ENCODE measurements around the gene SGSM2.

The SGSM2 gene

DNA sequence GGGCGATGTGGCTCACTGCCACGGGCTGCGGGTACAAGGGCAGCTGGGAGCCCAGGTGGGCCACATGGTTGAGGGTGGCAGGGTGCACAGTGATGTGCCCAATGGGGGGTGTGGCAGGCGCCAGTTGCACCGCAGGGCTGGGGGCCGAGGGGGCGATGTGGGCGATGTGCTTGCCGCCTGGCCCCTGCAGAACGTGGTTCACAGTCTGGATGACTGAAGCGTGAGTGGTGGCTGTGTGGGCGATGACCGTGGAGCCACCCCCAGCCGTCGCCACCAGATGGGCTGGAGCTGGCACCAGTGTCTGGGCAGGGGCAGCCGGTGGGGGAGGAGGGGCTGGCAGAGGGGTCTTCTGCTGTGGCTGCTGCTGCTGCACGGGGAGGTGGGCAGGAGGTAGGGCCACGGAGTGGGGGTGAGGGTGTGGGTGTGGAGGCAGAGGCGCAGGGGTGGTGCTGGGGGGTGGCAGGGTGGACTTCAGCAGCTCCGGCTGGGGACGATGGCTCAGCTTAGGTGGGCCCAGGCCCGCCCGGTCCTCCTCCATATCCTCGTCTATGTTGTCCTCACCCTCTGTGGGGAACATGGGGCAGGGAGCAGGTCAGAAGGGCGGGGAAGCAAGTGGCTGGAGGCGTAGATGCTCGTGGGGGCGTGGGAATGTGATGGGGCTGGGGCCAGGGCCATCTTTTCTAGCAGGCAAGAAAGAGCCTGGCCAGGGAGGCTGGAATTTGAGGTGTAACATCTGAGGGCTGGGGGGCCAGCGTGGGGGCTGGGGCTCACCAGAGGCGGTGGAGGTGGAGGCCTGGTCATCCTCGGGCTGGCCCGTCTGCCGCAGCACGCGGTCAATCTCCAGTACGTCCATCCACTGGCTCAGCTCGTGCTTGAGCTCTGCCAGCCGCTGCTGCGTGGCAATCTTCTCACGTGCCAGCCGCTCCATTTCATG is 50.1 kb downstream of the SGSM2 start:
- Histone ChIP-seq H3K4me2 (no peak overlapping the region), H3K9ac (no peak overlapping the region), H3K4me1 (ENCODE audit: low read depth, poor library complexity, severe bottlenecking) (peaks cover 14% of the 10 kb centered on the region), H3K36me3 (ENCODE audit: insufficient read depth) (no peaks in the 10 kb centered on the region), H3K27ac (no peak overlapping the region), H3K4me3 (IDR thresholded peaks at IDR 0.05; ENCODE audit: insufficient read depth, low read depth, low read length) (no peak overlapping the region), H3K27me3 (ENCODE audit: insufficient read depth, low read depth) (no peaks in the 10 kb centered on the region), H4K20me1 (ENCODE audit: insufficient read depth) (no peaks in the 10 kb centered on the region), H3K79me2 (ENCODE audit: insufficient read depth, low read depth) (no peaks in the 10 kb centered on the region), H2AFZ (ENCODE audit: low read depth) (no peak overlapping the region)
- TF ChIP-seq, protein P1, sequence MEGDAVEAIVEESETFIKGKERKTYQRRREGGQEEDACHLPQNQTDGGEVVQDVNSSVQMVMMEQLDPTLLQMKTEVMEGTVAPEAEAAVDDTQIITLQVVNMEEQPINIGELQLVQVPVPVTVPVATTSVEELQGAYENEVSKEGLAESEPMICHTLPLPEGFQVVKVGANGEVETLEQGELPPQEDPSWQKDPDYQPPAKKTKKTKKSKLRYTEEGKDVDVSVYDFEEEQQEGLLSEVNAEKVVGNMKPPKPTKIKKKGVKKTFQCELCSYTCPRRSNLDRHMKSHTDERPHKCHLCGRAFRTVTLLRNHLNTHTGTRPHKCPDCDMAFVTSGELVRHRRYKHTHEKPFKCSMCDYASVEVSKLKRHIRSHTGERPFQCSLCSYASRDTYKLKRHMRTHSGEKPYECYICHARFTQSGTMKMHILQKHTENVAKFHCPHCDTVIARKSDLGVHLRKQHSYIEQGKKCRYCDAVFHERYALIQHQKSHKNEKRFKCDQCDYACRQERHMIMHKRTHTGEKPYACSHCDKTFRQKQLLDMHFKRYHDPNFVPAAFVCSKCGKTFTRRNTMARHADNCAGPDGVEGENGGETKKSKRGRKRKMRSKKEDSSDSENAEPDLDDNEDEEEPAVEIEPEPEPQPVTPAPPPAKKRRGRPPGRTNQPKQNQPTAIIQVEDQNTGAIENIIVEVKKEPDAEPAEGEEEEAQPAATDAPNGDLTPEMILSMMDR (conservative IDR thresholded peaks at IDR 0.05; ENCODE audit: low read depth, low read length) = no peak

DNA sequence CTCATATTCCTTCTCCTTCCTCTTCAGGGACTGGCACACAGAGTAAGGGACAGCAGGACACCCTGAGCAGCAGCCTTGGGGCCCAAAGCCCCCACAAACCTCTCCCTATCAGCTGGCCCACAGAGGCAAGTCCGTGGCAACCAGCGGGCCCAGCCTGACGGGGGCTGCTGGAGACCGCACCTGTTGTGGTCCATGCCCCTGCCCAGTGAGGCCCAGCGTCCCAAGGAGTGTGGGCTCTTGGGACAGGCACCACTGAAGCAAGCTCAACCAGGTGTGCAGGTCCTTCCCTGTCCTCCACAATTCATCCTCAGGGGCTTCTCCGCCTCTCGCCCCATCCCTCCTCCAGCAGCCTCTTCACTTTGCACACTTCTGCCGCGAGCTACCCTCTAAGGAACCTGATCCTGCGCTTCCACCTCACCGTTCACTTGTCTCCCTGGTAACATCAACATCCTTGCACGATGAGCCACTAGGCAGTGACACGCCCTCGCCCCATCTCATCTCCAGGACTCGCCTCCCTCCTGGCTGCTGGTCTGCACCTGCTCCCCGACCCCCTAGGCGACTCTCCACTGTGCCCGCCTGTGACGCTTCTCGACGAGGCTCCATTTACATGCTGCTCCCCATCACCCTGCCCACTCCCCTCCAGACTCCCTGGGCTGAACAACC is 50.9 kb downstream of the SGSM2 start:
- no peak overlapping the region for H2AFZ ChIP-seq (ENCODE audit: low read depth)
- TF ChIP-seq, protein P1 (conservative IDR thresholded peaks at IDR 0.05; ENCODE audit: low read depth, low read length) = no peak
- H3K79me2 ChIP-seq (ENCODE audit: insufficient read depth, low read depth) = no peaks in the 10 kb centered on the region
- H3K36me3 ChIP-seq (ENCODE audit: insufficient read depth) = no peaks in the 10 kb centered on the region
- H3K4me3 ChIP-seq (IDR thresholded peaks at IDR 0.05; ENCODE audit: insufficient read depth, low read depth, low read length) = no peak overlapping the region
- no peaks in the 10 kb centered on the region for H4K20me1 ChIP-seq (ENCODE audit: insufficient read depth)
- H3K4me2 ChIP-seq = no peak overlapping the region
- no peak overlapping the region for H3K27ac ChIP-seq
- no peak overlapping the region for H3K9ac ChIP-seq
- H3K4me1 ChIP-seq (ENCODE audit: low read depth, poor library complexity, severe bottlenecking) = peaks cover 8% of the 10 kb centered on the region
- no peaks in the 10 kb centered on the region for H3K27me3 ChIP-seq (ENCODE audit: insufficient read depth, low read depth)

DNA sequence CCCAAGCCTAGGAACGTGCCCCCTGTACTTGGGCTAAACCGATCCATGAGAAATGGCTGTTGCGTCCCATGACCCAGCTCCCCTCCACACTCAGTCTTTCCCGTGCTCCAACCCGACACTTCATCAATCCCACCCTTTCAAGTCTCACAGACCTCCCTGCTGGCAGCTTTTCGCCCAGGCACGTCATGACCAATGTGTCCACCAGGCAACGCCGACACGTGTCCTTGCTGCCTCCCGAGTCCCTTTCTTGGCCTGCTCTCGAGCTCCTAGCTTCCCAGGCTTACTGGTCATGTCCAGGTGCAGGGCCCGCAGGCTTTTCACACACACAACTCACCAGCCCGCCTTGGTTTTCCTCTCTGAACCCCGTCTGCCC is 51.4 kb downstream of the SGSM2 start:
- Histone ChIP-seq H3K36me3 (ENCODE audit: insufficient read depth) (no peaks in the 10 kb centered on the region), H3K4me2 (no peak overlapping the region), H2AFZ (ENCODE audit: low read depth) (no peak overlapping the region), H4K20me1 (ENCODE audit: insufficient read depth) (no peaks in the 10 kb centered on the region), H3K4me3 (IDR thresholded peaks at IDR 0.05; ENCODE audit: insufficient read depth, low read depth, low read length) (no peak overlapping the region), H3K4me1 (ENCODE audit: low read depth, poor library complexity, severe bottlenecking) (peaks cover 8% of the 10 kb centered on the region), H3K27me3 (ENCODE audit: insufficient read depth, low read depth) (no peaks in the 10 kb centered on the region), H3K27ac (no peak overlapping the region), H3K9ac (no peak overlapping the region), H3K79me2 (ENCODE audit: insufficient read depth, low read depth) (no peaks in the 10 kb centered on the region)
- TF ChIP-seq, protein P1 (conservative IDR thresholded peaks at IDR 0.05; ENCODE audit: low read depth, low read length) = no peak

DNA sequence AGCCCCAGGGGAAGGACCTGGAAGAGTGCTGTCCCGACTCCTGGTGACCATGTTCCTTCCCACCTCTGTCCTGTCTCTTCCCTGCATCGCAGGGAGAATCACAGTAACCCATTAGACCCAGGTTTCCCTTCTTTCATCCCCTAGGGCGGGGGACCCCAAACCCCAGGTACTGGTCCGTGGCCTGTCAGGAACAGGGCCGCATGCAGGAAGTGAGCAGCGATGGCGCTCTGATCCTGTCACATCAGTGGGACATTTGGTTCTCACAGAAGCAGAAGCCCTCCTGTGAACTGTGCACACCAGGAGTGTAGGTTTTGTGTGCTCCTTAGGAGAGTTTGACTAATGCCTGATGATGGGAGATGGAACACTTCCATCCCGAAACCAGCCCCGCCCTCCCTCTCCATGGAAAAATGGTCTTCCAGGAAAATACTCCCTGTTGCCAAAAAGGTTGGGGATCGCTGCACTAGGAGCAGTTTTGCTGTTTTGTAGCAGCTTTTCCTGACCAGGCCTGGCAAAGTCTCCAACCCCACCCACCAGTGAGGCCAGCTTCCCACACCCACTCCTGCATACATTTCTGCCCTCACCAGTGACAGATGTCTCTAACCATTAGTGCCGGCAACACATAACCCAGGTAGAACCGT is 53.0 kb downstream of the SGSM2 start:
- Histone ChIP-seq H3K9ac (no peak overlapping the region), H4K20me1 (ENCODE audit: insufficient read depth) (no peaks in the 10 kb centered on the region), H3K27me3 (ENCODE audit: insufficient read depth, low read depth) (no peaks in the 10 kb centered on the region), H3K4me1 (ENCODE audit: low read depth, poor library complexity, severe bottlenecking) (peaks cover 8% of the 10 kb centered on the region), H3K27ac (no peak overlapping the region), H3K36me3 (ENCODE audit: insufficient read depth) (no peaks in the 10 kb centered on the region), H2AFZ (ENCODE audit: low read depth) (no peak overlapping the region), H3K4me2 (no peak overlapping the region), H3K4me3 (IDR thresholded peaks at IDR 0.05; ENCODE audit: insufficient read depth, low read depth, low read length) (no peak overlapping the region), H3K79me2 (ENCODE audit: insufficient read depth, low read depth) (no peaks in the 10 kb centered on the region)
- TF ChIP-seq, protein P1 (conservative IDR thresholded peaks at IDR 0.05; ENCODE audit: low read depth, low read length) = no peak
